GM12875 (cell line): ENCODE measurements around the gene SRGAP3.

ENCODE experiments used
- H3K4me3 ChIP-seq: one replicate; pipeline ENCODE4 v1.5.1; 2011; ENCODE audit warnings: low read depth, low read length, control low read depth
- CTCF ChIP-seq: IDR thresholded peaks from 2 replicates; pipeline ENCODE4 v1.5.1; 2011; ENCODE audit warnings: low read depth, mild to moderate bottlenecking, control low read depth, inconsistent platforms, low read length, moderate library complexity, borderline replicate concordance; ENCODE audit not compliant: insufficient read depth

Gene SRGAP3

GRCh38 chr3:9015250-9015649, 234.2 kb downstream of the SRGAP3 start:
- no peak overlapping the region for H3K4me3 ChIP-seq
- TF ChIP-seq CTCF, result no peak

DNA sequence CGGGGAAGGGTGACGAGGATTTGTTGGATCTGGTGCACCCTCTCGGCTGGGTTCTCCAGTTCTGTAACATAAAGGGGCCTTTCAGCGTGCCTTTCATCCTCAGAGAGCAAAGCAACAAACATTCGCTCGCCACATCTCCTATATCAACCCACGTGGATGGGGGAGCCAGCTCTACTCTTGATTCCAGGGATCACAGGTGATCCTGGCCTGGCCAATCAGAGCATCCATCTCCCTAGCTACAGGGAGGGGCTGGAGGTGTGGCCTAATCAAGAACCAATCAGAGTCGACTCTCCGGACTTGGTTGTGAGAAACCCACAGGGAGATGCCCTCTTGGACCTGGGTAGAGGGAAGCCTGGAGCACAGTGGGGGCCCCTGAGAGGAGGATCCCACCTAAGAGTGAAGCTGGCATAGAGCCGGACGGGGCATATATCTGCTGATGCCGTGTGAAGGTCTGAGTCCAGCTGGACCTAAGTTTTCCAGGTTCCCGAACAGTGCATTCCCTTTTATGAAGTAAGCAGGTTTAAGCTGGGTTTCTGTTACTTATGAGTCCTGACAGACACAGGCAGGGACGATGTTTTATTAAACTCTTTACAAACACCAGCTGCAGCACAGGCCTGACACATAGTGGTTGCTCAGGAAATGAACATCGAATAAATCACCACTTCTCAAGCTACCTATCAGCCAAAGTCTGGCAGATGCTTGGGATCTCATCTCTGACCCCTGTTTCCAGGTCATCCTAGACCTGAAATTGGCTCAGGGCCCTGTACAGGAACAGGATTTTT, 235.5 kb downstream of the SRGAP3 start:
- no peak overlapping the region for H3K4me3 ChIP-seq
- no peak for TF ChIP-seq CTCF

GRCh38 chr3:9012521-9012920, 236.9 kb downstream of the SRGAP3 start:
- H3K4me3 ChIP-seq, result no peak overlapping the region
- TF ChIP-seq CTCF, result no peak

DNA sequence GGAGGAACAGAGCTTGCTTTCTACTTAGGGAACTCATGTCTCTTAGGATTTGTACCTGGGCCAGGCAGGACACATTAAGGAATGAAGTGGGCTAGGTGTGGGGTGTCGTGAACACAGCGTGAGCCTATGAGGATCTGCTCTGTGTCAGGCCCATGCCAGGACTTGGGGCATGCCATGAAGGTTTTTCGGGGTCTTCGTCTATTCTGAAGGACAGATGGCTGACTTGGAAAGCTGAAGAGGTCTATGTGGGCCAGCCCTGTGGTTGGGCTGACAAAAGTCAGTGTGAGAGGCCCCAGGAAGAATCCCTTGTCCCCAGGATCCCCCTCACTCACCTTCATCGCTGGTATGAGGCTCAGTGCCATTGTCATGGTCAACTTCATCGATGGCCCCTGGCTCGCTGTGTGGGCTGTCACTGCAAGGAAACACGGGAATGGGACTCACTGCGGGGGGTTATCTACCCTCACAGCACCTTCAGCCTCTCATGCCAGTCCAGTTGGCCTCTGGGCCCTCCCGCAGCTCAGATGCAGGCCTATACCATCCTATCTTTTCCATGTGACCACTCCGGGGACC, 239.4 kb downstream of the SRGAP3 start:
- no peak overlapping the region for H3K4me3 ChIP-seq
- no peak for TF ChIP-seq CTCF

GRCh38 chr3:9008550-9009255, 240.7 kb downstream of the SRGAP3 start:
- no peak for TF ChIP-seq CTCF
- H3K4me3 ChIP-seq, result no peak overlapping the region

GRCh38 chr3:9007928-9008327, 241.5 kb downstream of the SRGAP3 start:
- no peak for TF ChIP-seq CTCF
- no peak overlapping the region for H3K4me3 ChIP-seq

- TF ChIP-seq CTCF, result no peak
Observed at GRCh38 chr3:9007213-9007612, 242.2 kb downstream of the SRGAP3 start.

More at GRCh38 chr3:9007213-9007612, 242.2 kb downstream of the SRGAP3 start:
- no peak overlapping the region for H3K4me3 ChIP-seq
